ENCODE data around the gene CCDC183. TPM values are rescaled to one million over a fixed set of nuclear protein-coding genes. Genes with fewer than 3 reads are reported as not detected.
"Not testable (repeated sequence)": the region's sequence is repeated elsewhere in the genome, so short reads cannot be mapped to it uniquely, and the experiment has no call there.

Gene CCDC183
- total and polyA plus RNA-seq, 10 donors = 0.41 to 1.6 (median 0.69) TPM

GRCh38 chr9:136843801-136844740 lies 47.9 kb downstream of the CCDC183 start:
- peak overlapping the region in 5 of 8 donors; percentile 81 to 90 (median 87) for H3K27ac ChIP-seq

GRCh38 chr9:136844761-136845464 lies 48.8 kb downstream of the CCDC183 start:
- Histone ChIP-seq H3K4me3 (peak overlapping the region in 1 of 8 donors; percentile 95), H3K36me3 (peaks cover 0 to 32% (median 8%) of the 10 kb centered on the region in 6 donors), H3K27ac (no peak overlapping the region), H3K4me1 (peaks cover 41 to 88% (median 79%) of the 10 kb centered on the region in 6 donors), H3K9me3 (no peaks in the 10 kb centered on the region), H3K27me3 (replicated peaks in 1 of 7) (peaks cover 0 to 57% (median 45%) of the 10 kb centered on the region in 7 donors)
- 26 to 62% (median 31%) methylated on average over 27 to 88 of the region's 88 CpGs for WGBS, 5 donors
- intact Hi-C loops (cut with DNase I; ENCODE audit: low total_unique reads) = loop anchor here (10.0 kb wide), 1 partner anchor 100 kb away; the partner anchor contains the start of genes C8G and FBXW5
- no peak for DNase-seq
- no peak for TF ChIP-seq CTCF (IDR thresholded peaks at IDR 0.05 in 8 of 11, conservative IDR thresholded peaks at IDR 0.05 in 3 of 11)
- no peak for TF ChIP-seq POLR2A (IDR thresholded peaks at IDR 0.05)
- no peak for TF ChIP-seq POLR2AphosphoS5 (IDR thresholded peaks at IDR 0.05)

More at GRCh38 chr9:136843801-136844740, 47.9 kb downstream of the CCDC183 start:
- TF ChIP-seq CTCF (IDR thresholded peaks at IDR 0.05 in 8 of 11, conservative IDR thresholded peaks at IDR 0.05 in 3 of 11) = peak in 10 of 11 experiments; percentile 11 to 84 (median 70)
- TF ChIP-seq POLR2AphosphoS5 (IDR thresholded peaks at IDR 0.05) = peak in 1 of 3 donors; percentile 20
- H3K9me3 ChIP-seq, DNase-seq: not testable (repeated sequence)
- Histone ChIP-seq H3K4me1 (peaks cover 39 to 91% (median 75%) of the 10 kb centered on the region in 6 donors), H3K36me3 (peaks cover 0 to 40% (median 16%) of the 10 kb centered on the region in 6 donors), H3K4me3 (peak overlapping the region in 6 of 8 donors; percentile 55 to 95 (median 66)), H3K27me3 (replicated peaks in 1 of 7) (peaks cover 0 to 57% (median 45%) of the 10 kb centered on the region in 7 donors)
- intact Hi-C loops (cut with DNase I; ENCODE audit: low total_unique reads) = loop anchor here (10.0 kb wide), 1 partner anchor 101 kb away; the partner anchor contains the start of genes C8G and FBXW5
- WGBS, 5 donors = 8 to 22% (median 14%) methylated on average over 8 to 99 of the region's 99 CpGs

- WGBS, 5 donors = 41 to 59% (median 44%) methylated on average over 27 to 102 of the region's 102 CpGs
- Histone ChIP-seq H3K36me3 (peaks cover 0 to 31% (median 3%) of the 10 kb centered on the region in 6 donors), H3K27ac (no peak overlapping the region), H3K9me3 (no peaks in the 10 kb centered on the region), H3K27me3 (replicated peaks in 1 of 7) (peaks cover 0 to 57% (median 45%) of the 10 kb centered on the region in 7 donors), H3K4me1 (peaks cover 49 to 88% (median 79%) of the 10 kb centered on the region in 6 donors), H3K4me3 (peak overlapping the region in 1 of 8 donors; percentile 13)
- DNase-seq = no peak
- intact Hi-C loops (cut with DNase I; ENCODE audit: low total_unique reads) = loop anchor here (10.0 kb wide), 1 partner anchor 99 kb away; the partner anchor contains the start of genes C8G and FBXW5
- TF ChIP-seq CTCF (IDR thresholded peaks at IDR 0.05 in 8 of 11, conservative IDR thresholded peaks at IDR 0.05 in 3 of 11) = no peak
- TF ChIP-seq POLR2AphosphoS5 (IDR thresholded peaks at IDR 0.05) = peak in 1 of 3 donors; percentile 13
- no peak for TF ChIP-seq POLR2A (IDR thresholded peaks at IDR 0.05)
These were observed 49.5 kb downstream of the CCDC183 start for GRCh38 chr9:136845465-136846260.

Data from spleen (tissue), 11 donors.